Uterus (tissue), 4 donors: ENCODE measurements around the gene CDKL5. TPM values are rescaled to one million over a fixed set of nuclear protein-coding genes. Genes with fewer than 3 reads are reported as not detected.

Experiments used
- DNase-seq, 2 donors: peaks; one replicate each; pipeline ENCODE4 v3.0.0-alpha.2; 2019 to 2020
- H3K27ac ChIP-seq, 2 donors: fragments of 200-600 bp; sonication (generic); 1 replicate in 1 of 2; 2 replicates in 1 of 2; pipeline ENCODE4 v1.5.1; 2016 to 2018
- H3K27me3 ChIP-seq, 2 donors: fragments of 200-600 bp; sonication (generic); one replicate each; pipeline ENCODE4 v1.5.1; 2018 to 2019; ENCODE audit warnings: control low read depth in 1 of 2
- H3K36me3 ChIP-seq, 2 donors: fragments of 200-600 bp; sonication (generic); one replicate each; pipeline ENCODE4 v1.5.1; 2019; ENCODE audit warnings: control low read depth in 1 of 2
- H3K4me1 ChIP-seq, 2 donors: fragments of 200-600 bp; sonication (generic); one replicate each; pipeline ENCODE4 v1.5.1; 2018 to 2019; ENCODE audit warnings: control low read depth in 1 of 2
- H3K4me3 ChIP-seq, 2 donors: fragments of 200-600 bp; sonication (generic); 1 replicate in 1 of 2; 2 replicates in 1 of 2; pipeline ENCODE4 v1.5.1; 2018 to 2019; ENCODE audit warnings: mild to moderate bottlenecking in 1 of 2
- H3K9me3 ChIP-seq, 2 donors: fragments of 200-600 bp; sonication (generic); one replicate each; pipeline ENCODE4 v1.5.1; 2019; ENCODE audit warnings: control low read depth in 1 of 2
- CTCF ChIP-seq, 4 experiments: fragments of 200-600 bp in 2 of 4; fragments of 450-650 bp in 2 of 4; sonication (generic) in 2 of 4; IDR thresholded peaks; one replicate each; pipeline ENCODE4 v1.5.1; 2016 to 2019; ENCODE audit warnings: antibody characterized with exemption in 4 of 4, mild to moderate bottlenecking in 2 of 4, moderate library complexity in 1 of 4
- POLR2A ChIP-seq, 2 donors: fragments of 450-650 bp; IDR thresholded peaks; one replicate each; pipeline ENCODE4 v1.6.1; 2016; ENCODE audit warnings: antibody characterized with exemption in 2 of 2, mild to moderate bottlenecking in 1 of 2, moderate library complexity in 1 of 2
- intact Hi-C: fragments of 100-400 bp; cut with DNase I; formaldehyde crosslinking; loops from one replicate; pipeline ENCODE4 v1.15.1; 2023; ENCODE audit warnings: low total_unique reads
- total RNA-seq, 4 donors: library from RNA; depleted of rRNA in 3 of 4; stranded (reverse); fragments of >200 nt in 3 of 4; gene quantifications; one replicate each; pipeline versions ENCODE4 v1.1.0 to v1.2.4, GENCODE V29; 2014 to 2023
- donor health status: DM: yes; HTN: yes; CAD: no.

CDKL5 gene
- total RNA-seq, 4 donors from 2014 or later: 9.7 to 14.5 (median 13.2) TPM

GRCh38 chrX:18654875-18655836, 229.7 kb downstream of the CDKL5 start:
- Histone ChIP-seq H3K27me3 (no peaks in the 10 kb centered on the region), H3K4me1 (no peaks in the 10 kb centered on the region), H3K36me3 (no peaks in the 10 kb centered on the region), H3K4me3 (no peak overlapping the region), H3K9me3 (no peaks in the 10 kb centered on the region), H3K27ac (no peak overlapping the region)
- DNase-seq: no peak
- intact Hi-C loops: no loop called here
- TF ChIP-seq CTCF (IDR thresholded peaks at IDR 0.05): no peak
- no peak for TF ChIP-seq POLR2A (IDR thresholded peaks at IDR 0.05)

- no peaks in the 10 kb centered on the region for H3K27me3 ChIP-seq
- TF ChIP-seq POLR2A (IDR thresholded peaks at IDR 0.05): no peak
- no peak for TF ChIP-seq CTCF (IDR thresholded peaks at IDR 0.05)
- intact Hi-C loops: no loop called here
- H3K9me3 ChIP-seq: no peaks in the 10 kb centered on the region
- no peaks in the 10 kb centered on the region for H3K36me3 ChIP-seq
- no peaks in the 10 kb centered on the region for H3K4me1 ChIP-seq
- no peak overlapping the region for H3K27ac ChIP-seq
- no peak overlapping the region for H3K4me3 ChIP-seq
- DNase-seq: no peak
These were observed 235.9 kb downstream of the CDKL5 start for GRCh38 chrX:18661273-18661672.

GRCh38 chrX:18664947-18665346, 239.5 kb downstream of the CDKL5 start:
- Histone ChIP-seq H3K4me1 (no peaks in the 10 kb centered on the region), H3K4me3 (no peak overlapping the region), H3K27me3 (no peaks in the 10 kb centered on the region), H3K36me3 (no peaks in the 10 kb centered on the region), H3K27ac (no peak overlapping the region), H3K9me3 (no peaks in the 10 kb centered on the region)
- intact Hi-C loops: no loop called here
- TF ChIP-seq POLR2A (IDR thresholded peaks at IDR 0.05) (no peak), CTCF (IDR thresholded peaks at IDR 0.05) (no peak)
- DNase-seq: no peak

- intact Hi-C loops: no loop called here
- no peak for DNase-seq
- H3K4me1 ChIP-seq: no peaks in the 10 kb centered on the region
- TF ChIP-seq POLR2A (IDR thresholded peaks at IDR 0.05): no peak
- TF ChIP-seq CTCF (IDR thresholded peaks at IDR 0.05): no peak
- no peaks in the 10 kb centered on the region for H3K36me3 ChIP-seq
- no peaks in the 10 kb centered on the region for H3K9me3 ChIP-seq
- no peak overlapping the region for H3K4me3 ChIP-seq
- H3K27me3 ChIP-seq: no peaks in the 10 kb centered on the region
- no peak overlapping the region for H3K27ac ChIP-seq
These were observed 241.2 kb downstream of the CDKL5 start for GRCh38 chrX:18666614-18667013.

- intact Hi-C loops: no loop called here
- H3K4me1 ChIP-seq: no peaks in the 10 kb centered on the region
- H3K27me3 ChIP-seq: no peaks in the 10 kb centered on the region
- no peak overlapping the region for H3K27ac ChIP-seq
- H3K4me3 ChIP-seq: no peak overlapping the region
- no peaks in the 10 kb centered on the region for H3K36me3 ChIP-seq
- DNase-seq: no peak
- no peaks in the 10 kb centered on the region for H3K9me3 ChIP-seq
- no peak for TF ChIP-seq CTCF (IDR thresholded peaks at IDR 0.05)
- TF ChIP-seq POLR2A (IDR thresholded peaks at IDR 0.05): no peak
These were observed 242.8 kb downstream of the CDKL5 start for GRCh38 chrX:18668071-18668835.
